ENCODE measurements around the gene COQ8A.

The COQ8A gene

GRCh38 chr1:226975259-226976250 lies 35.5 kb downstream of the COQ8A start:
- peaks cover 6 to 8% of the 10 kb centered on the region in 2 donors for H3K9me3 ChIP-seq (ENCODE audit: control insufficient read depth in 1 of 2, low read length in 2 of 2)
- no peak overlapping the region for H3K27ac ChIP-seq (ENCODE audit: low read length)
- peaks cover 0 to 23% of the 10 kb centered on the region in 2 donors for H3K36me3 ChIP-seq (ENCODE audit: control insufficient read depth in 1 of 2, insufficient read depth in 2 of 2, low read length in 2 of 2)
- H3K4me3 ChIP-seq (ENCODE audit: low read depth in 1 of 2, low read length in 2 of 2), result no peak overlapping the region
- no peaks in the 10 kb centered on the region for H3K27me3 ChIP-seq (ENCODE audit: low read depth, low read length)
- H3K4me1 ChIP-seq (ENCODE audit: control insufficient read depth in 1 of 2, insufficient read depth in 2 of 2, low read length in 2 of 2), result peaks cover 23 to 32% of the 10 kb centered on the region in 2 donors

GRCh38 chr1:226976276-226976977 lies 36.3 kb downstream of the COQ8A start:
- Histone ChIP-seq H3K27ac (ENCODE audit: low read length) (no peak overlapping the region), H3K4me3 (ENCODE audit: low read depth in 1 of 2, low read length in 2 of 2) (no peak overlapping the region), H3K36me3 (ENCODE audit: control insufficient read depth in 1 of 2, insufficient read depth in 2 of 2, low read length in 2 of 2) (peaks cover 0 to 22% of the 10 kb centered on the region in 2 donors), H3K9me3 (ENCODE audit: control insufficient read depth in 1 of 2, low read length in 2 of 2) (peaks cover 6 to 7% of the 10 kb centered on the region in 2 donors), H3K4me1 (ENCODE audit: control insufficient read depth in 1 of 2, insufficient read depth in 2 of 2, low read length in 2 of 2) (peaks cover 23 to 32% of the 10 kb centered on the region in 2 donors), H3K27me3 (ENCODE audit: low read depth, low read length) (no peaks in the 10 kb centered on the region)

- Histone ChIP-seq H3K9me3 (ENCODE audit: control insufficient read depth in 1 of 2, low read length in 2 of 2) (peaks cover 0 to under 1% of the 10 kb centered on the region in 2 donors), H3K4me3 (ENCODE audit: low read depth in 1 of 2, low read length in 2 of 2) (no peak overlapping the region), H3K27me3 (ENCODE audit: low read depth, low read length) (no peaks in the 10 kb centered on the region), H3K36me3 (ENCODE audit: control insufficient read depth in 1 of 2, insufficient read depth in 2 of 2, low read length in 2 of 2) (peaks cover 0 to 18% of the 10 kb centered on the region in 2 donors), H3K4me1 (ENCODE audit: control insufficient read depth in 1 of 2, insufficient read depth in 2 of 2, low read length in 2 of 2) (peaks cover 23 to 32% of the 10 kb centered on the region in 2 donors), H3K27ac (ENCODE audit: low read length) (no peak overlapping the region)
Measured at GRCh38 chr1:226976978-226977642, 37.0 kb downstream of the COQ8A start.

GRCh38 chr1:226977643-226978431 lies 37.7 kb downstream of the COQ8A start:
- H3K4me1 ChIP-seq (ENCODE audit: control insufficient read depth in 1 of 2, insufficient read depth in 2 of 2, low read length in 2 of 2), result peaks cover 22 to 30% of the 10 kb centered on the region in 2 donors
- H3K4me3 ChIP-seq (ENCODE audit: low read depth in 1 of 2, low read length in 2 of 2), result no peak overlapping the region
- H3K27me3 ChIP-seq (ENCODE audit: low read depth, low read length), result no peaks in the 10 kb centered on the region
- no peaks in the 10 kb centered on the region for H3K9me3 ChIP-seq (ENCODE audit: control insufficient read depth in 1 of 2, low read length in 2 of 2)
- peaks cover 0 to 20% of the 10 kb centered on the region in 2 donors for H3K36me3 ChIP-seq (ENCODE audit: control insufficient read depth in 1 of 2, insufficient read depth in 2 of 2, low read length in 2 of 2)
- no peak overlapping the region for H3K27ac ChIP-seq (ENCODE audit: low read length)

GRCh38 chr1:226978432-226979114 lies 38.5 kb downstream of the COQ8A start:
- Histone ChIP-seq H3K36me3 (ENCODE audit: control insufficient read depth in 1 of 2, insufficient read depth in 2 of 2, low read length in 2 of 2) (peaks cover 0 to 27% of the 10 kb centered on the region in 2 donors), H3K4me1 (ENCODE audit: control insufficient read depth in 1 of 2, insufficient read depth in 2 of 2, low read length in 2 of 2) (peaks cover 14 to 23% of the 10 kb centered on the region in 2 donors), H3K9me3 (ENCODE audit: control insufficient read depth in 1 of 2, low read length in 2 of 2) (no peaks in the 10 kb centered on the region), H3K27ac (ENCODE audit: low read length) (no peak overlapping the region), H3K27me3 (ENCODE audit: low read depth, low read length) (no peaks in the 10 kb centered on the region), H3K4me3 (ENCODE audit: low read depth in 1 of 2, low read length in 2 of 2) (no peak overlapping the region)

GRCh38 chr1:226979115-226979516 lies 39.0 kb downstream of the COQ8A start:
- Histone ChIP-seq H3K36me3 (ENCODE audit: control insufficient read depth in 1 of 2, insufficient read depth in 2 of 2, low read length in 2 of 2) (peaks cover 0 to 28% of the 10 kb centered on the region in 2 donors), H3K4me1 (ENCODE audit: control insufficient read depth in 1 of 2, insufficient read depth in 2 of 2, low read length in 2 of 2) (peaks cover 9 to 18% of the 10 kb centered on the region in 2 donors), H3K27me3 (ENCODE audit: low read depth, low read length) (no peaks in the 10 kb centered on the region), H3K4me3 (ENCODE audit: low read depth in 1 of 2, low read length in 2 of 2) (no peak overlapping the region), H3K9me3 (ENCODE audit: control insufficient read depth in 1 of 2, low read length in 2 of 2) (no peaks in the 10 kb centered on the region), H3K27ac (ENCODE audit: low read length) (no peak overlapping the region)

GRCh38 chr1:226979517-226980121 lies 39.5 kb downstream of the COQ8A start:
- H3K9me3 ChIP-seq (ENCODE audit: control insufficient read depth in 1 of 2, low read length in 2 of 2), result no peaks in the 10 kb centered on the region
- H3K4me3 ChIP-seq (ENCODE audit: low read depth in 1 of 2, low read length in 2 of 2), result no peak overlapping the region
- peaks cover 6 to 12% of the 10 kb centered on the region in 2 donors for H3K4me1 ChIP-seq (ENCODE audit: control insufficient read depth in 1 of 2, insufficient read depth in 2 of 2, low read length in 2 of 2)
- H3K27ac ChIP-seq (ENCODE audit: low read length), result no peak overlapping the region
- peaks cover 0 to 33% of the 10 kb centered on the region in 2 donors for H3K36me3 ChIP-seq (ENCODE audit: control insufficient read depth in 1 of 2, insufficient read depth in 2 of 2, low read length in 2 of 2)
- no peaks in the 10 kb centered on the region for H3K27me3 ChIP-seq (ENCODE audit: low read depth, low read length)

GRCh38 chr1:226980122-226980560 lies 40.0 kb downstream of the COQ8A start:
- H3K36me3 ChIP-seq (ENCODE audit: control insufficient read depth in 1 of 2, insufficient read depth in 2 of 2, low read length in 2 of 2), result peaks cover 0 to 37% of the 10 kb centered on the region in 2 donors
- H3K9me3 ChIP-seq (ENCODE audit: control insufficient read depth in 1 of 2, low read length in 2 of 2), result no peaks in the 10 kb centered on the region
- H3K27ac ChIP-seq (ENCODE audit: low read length), result no peak overlapping the region
- peaks cover under 1 to 7% of the 10 kb centered on the region in 2 donors for H3K4me1 ChIP-seq (ENCODE audit: control insufficient read depth in 1 of 2, insufficient read depth in 2 of 2, low read length in 2 of 2)
- no peak overlapping the region for H3K4me3 ChIP-seq (ENCODE audit: low read depth in 1 of 2, low read length in 2 of 2)
- H3K27me3 ChIP-seq (ENCODE audit: low read depth, low read length), result no peaks in the 10 kb centered on the region

- H3K27ac ChIP-seq (ENCODE audit: low read length), result no peak overlapping the region
Measured at GRCh38 chr1:226980565-226981385, 40.7 kb downstream of the COQ8A start.

More at GRCh38 chr1:226980565-226981385, 40.7 kb downstream of the COQ8A start:
- Histone ChIP-seq H3K36me3 (ENCODE audit: control insufficient read depth in 1 of 2, insufficient read depth in 2 of 2, low read length in 2 of 2) (peaks cover 0 to 43% of the 10 kb centered on the region in 2 donors), H3K4me3 (ENCODE audit: low read depth in 1 of 2, low read length in 2 of 2) (no peak overlapping the region), H3K27me3 (ENCODE audit: low read depth, low read length) (no peaks in the 10 kb centered on the region), H3K4me1 (ENCODE audit: control insufficient read depth in 1 of 2, insufficient read depth in 2 of 2, low read length in 2 of 2) (peaks cover 0 to 2% of the 10 kb centered on the region in 2 donors), H3K9me3 (ENCODE audit: control insufficient read depth in 1 of 2, low read length in 2 of 2) (no peaks in the 10 kb centered on the region)
